Lung (tissue), 12 donors: Measurements from ENCODE around the gene CCN5. TPM values are rescaled to one million over a fixed set of nuclear protein-coding genes. Genes with fewer than 3 reads are reported as not detected.
A peak's percentile ranks its signal among the peaks of the same experiment; 100 is the strongest.
"Not testable (repeated sequence)": the region's sequence is repeated elsewhere in the genome, so short reads cannot be mapped to it uniquely, and the experiment has no call there.

Experiments
- ATAC-seq: fragments of 200-7000 bp; cut with Tn5 transposase; one replicate; pipeline ENCODE4 v1.9.1; 2020; ENCODE audit warnings: moderate number of reproducible peaks; ENCODE audit not compliant: insufficient read depth, low FRiP score
- DNase-seq, 3 donors: peaks; one replicate each; pipeline ENCODE4 v3.0.0-alpha.2; 2013 to 2017
- H3K27ac ChIP-seq, 2 donors: one replicate each; pipeline ENCODE4 v1.5.1; 2013; ENCODE audit warnings: mild to moderate bottlenecking in 2 of 2, moderate library complexity in 2 of 2, control low read depth in 1 of 2, inconsistent platforms in 1 of 2, low read depth in 1 of 2, low read length in 1 of 2
- H3K27me3 ChIP-seq, 3 donors: one replicate each; pipeline ENCODE4 v1.5.1; 2013; ENCODE audit warnings: low read length in 2 of 3; ENCODE audit not compliant: control insufficient read depth in 3 of 3, insufficient read depth in 3 of 3
- H3K36me3 ChIP-seq, 4 donors: one replicate each; pipeline ENCODE4 v1.5.1; 2013; ENCODE audit warnings: low read length in 4 of 4, mild to moderate bottlenecking in 1 of 4, moderate library complexity in 1 of 4; ENCODE audit not compliant: control insufficient read depth in 4 of 4, insufficient read depth in 4 of 4
- H3K4me1 ChIP-seq, 5 donors: one replicate each; pipeline ENCODE4 v1.5.1; 2013; ENCODE audit warnings: low read length in 5 of 5, mild to moderate bottlenecking in 2 of 5, moderate library complexity in 1 of 5; ENCODE audit not compliant: control insufficient read depth in 5 of 5, insufficient read depth in 5 of 5
- H3K4me3 ChIP-seq: one replicate; pipeline ENCODE4 v1.5.1; 2013; ENCODE audit warnings: mild to moderate bottlenecking, control low read depth, moderate library complexity
- H3K9ac ChIP-seq, 2 donors: one replicate each; pipeline ENCODE4 v1.5.1; 2013; ENCODE audit warnings: low read length in 2 of 2, control low read depth in 1 of 2; ENCODE audit not compliant: insufficient read depth in 1 of 2
- H3K9me3 ChIP-seq, 4 donors: one replicate each; pipeline ENCODE4 v1.5.1; 2013; ENCODE audit warnings: low read length in 3 of 4, mild to moderate bottlenecking in 1 of 4, moderate library complexity in 1 of 4; ENCODE audit not compliant: control insufficient read depth in 4 of 4, insufficient read depth in 3 of 4
- CTCF ChIP-seq: IDR thresholded peaks from 2 replicates; pipeline ENCODE4 v1.5.1; 2012; ENCODE audit warnings: mild to moderate bottlenecking; ENCODE audit errors: control extremely low read depth, extremely low read depth
- WGBS, 2 donors: extraction: QIAGEN DNeasy Blood & Tissue Kit; methylation state at CpG; one replicate each; pipeline ENCODE4 v1.1.7; 2013; 5-methylcytosine and 5-hydroxymethylcytosine counted together
- polyA plus RNA-seq, 2 donors: library from polyadenylated mRNA; stranded (reverse); fragments of 200-250 nt; gene quantifications; one replicate each; pipeline ENCODE4 v1.2.1, GENCODE V29; 2013
- total RNA-seq, 2 donors: library from RNA; depleted of rRNA in 1 of 2; stranded (reverse); fragments of >200 nt in 1 of 2; gene quantifications; one replicate each; pipeline ENCODE4 v1.2.1, GENCODE V29; 2014 to 2021
- donor health status: control.
- donor health status: control.
- donor health status: Bipolar disorder and iron deficiency.
- donor health status: healthy.
- donor health status: DM: yes; HTN: yes; CAD: no.

The CCN5 gene
- total and polyA plus RNA-seq, 4 donors: 0.23 to 92.1 (median 34.4) TPM

GRCh38 chr20:44759595-44759994 is 44.4 kb downstream of the CCN5 start:
- Histone ChIP-seq H3K9ac (no peak overlapping the region), H3K9me3 (no peaks in the 10 kb centered on the region), H3K27ac (no peak overlapping the region), H3K27me3 (no peaks in the 10 kb centered on the region), H3K36me3 (no peaks in the 10 kb centered on the region), H3K4me3 (no peak overlapping the region), H3K4me1 (peaks cover 0 to 19% (median 0%) of the 10 kb centered on the region in 5 donors)
- TF ChIP-seq CTCF: no peak
- WGBS, 2 donors: 93 to 100% methylated on average over 1 of the region's 1 CpG
- DNase-seq (no peak), ATAC-seq (no peak)

- Histone ChIP-seq H3K27me3 (no peaks in the 10 kb centered on the region), H3K9me3 (no peaks in the 10 kb centered on the region), H3K4me3 (no peak overlapping the region), H3K9ac (no peak overlapping the region), H3K36me3 (no peaks in the 10 kb centered on the region), H3K4me1 (peaks cover 0 to 19% (median 0%) of the 10 kb centered on the region in 5 donors), H3K27ac (no peak overlapping the region)
- DNase-seq: peak; percentile 32 to 81 (median 64)
- no peak for ATAC-seq
- WGBS, 2 donors: 51 to 70% methylated on average over 3 of the region's 3 CpGs
- TF ChIP-seq CTCF: no peak
Measured at GRCh38 chr20:44761423-44761822, 46.3 kb downstream of the CCN5 start.

- 62 to 72% methylated on average over 10 of the region's 10 CpGs for WGBS, 2 donors
Measured at GRCh38 chr20:44762466-44763140, 47.4 kb downstream of the CCN5 start.

GRCh38 chr20:44763798-44764197 is 48.6 kb downstream of the CCN5 start:
- not testable (repeated sequence) for H3K27ac ChIP-seq, ATAC-seq, H3K9me3 ChIP-seq, H3K4me3 ChIP-seq, H3K27me3 ChIP-seq, DNase-seq, H3K36me3 ChIP-seq, H3K9ac ChIP-seq
- H3K4me1 ChIP-seq: peaks cover 0 to 19% (median 0%) of the 10 kb centered on the region in 5 donors
- WGBS, 2 donors: 94% methylated on average over 3 of the region's 3 CpGs

More at GRCh38 chr20:44762466-44763140, 47.4 kb downstream of the CCN5 start:
- H3K36me3 ChIP-seq: no peaks in the 10 kb centered on the region
- peak overlapping the region; percentile 69 to 70 for H3K27ac ChIP-seq
- no peak overlapping the region for H3K4me3 ChIP-seq
- H3K9me3 ChIP-seq: no peaks in the 10 kb centered on the region
- H3K4me1 ChIP-seq: peaks cover 0 to 19% (median 0%) of the 10 kb centered on the region in 5 donors
- H3K9ac ChIP-seq: no peak overlapping the region
- no peak for TF ChIP-seq CTCF
- no peak for ATAC-seq
- DNase-seq: peak; percentile 50 to 71 (median 56)
- H3K27me3 ChIP-seq: no peaks in the 10 kb centered on the region
